Endodermal cell (in vitro differentiated cells): Measurements from ENCODE around the gene CNIH3. TPM values are rescaled to one million over a fixed set of nuclear protein-coding genes. Genes with fewer than 3 reads are reported as not detected.

Experiments
- DNase-seq: peaks from one replicate; pipeline ENCODE4 v3.0.0-alpha.2; 2017
- H3K27ac ChIP-seq: 2 replicates; pipeline ENCODE4 v1.5.1; 2013; ENCODE audit warnings: mild to moderate bottlenecking, low read depth, low read length, moderate library complexity
- H3K27me3 ChIP-seq: 2 replicates; pipeline ENCODE4 v1.6.1; 2013; ENCODE audit warnings: mild to moderate bottlenecking, low read length, moderate library complexity; ENCODE audit not compliant: insufficient read depth, control insufficient read depth, poor library complexity, severe bottlenecking
- H3K36me3 ChIP-seq: 2 replicates; pipeline ENCODE4 v1.7.0; 2013; ENCODE audit warnings: mild to moderate bottlenecking, low read length, moderate library complexity; ENCODE audit not compliant: control insufficient read depth, insufficient read depth
- H3K4me1 ChIP-seq: one replicate; pipeline ENCODE4 v1.7.0; 2013; ENCODE audit warnings: low read length; ENCODE audit not compliant: control insufficient read depth, insufficient read depth
- H3K4me3 ChIP-seq: 2 replicates; pipeline ENCODE4 v1.5.1; 2013; ENCODE audit warnings: mild to moderate bottlenecking, low read length, moderate library complexity
- H3K9ac ChIP-seq: 2 replicates; pipeline ENCODE4 v1.6.1; 2013; ENCODE audit warnings: mild to moderate bottlenecking, low read length, moderate library complexity; ENCODE audit not compliant: poor library complexity, severe bottlenecking; ENCODE audit errors: extremely low read depth
- H3K9me3 ChIP-seq: 2 replicates; pipeline ENCODE4 v1.6.1; 2013; ENCODE audit warnings: mild to moderate bottlenecking, low read length, moderate library complexity; ENCODE audit not compliant: control insufficient read depth
- H3K27ac Mint-ChIP-seq: 2 replicates; pipeline ENCODE4 v1.8.0; 2020; ENCODE audit warnings: mixed read lengths
- H3K27me3 Mint-ChIP-seq: 2 replicates; pipeline ENCODE4 v1.8.0; 2021; ENCODE audit warnings: mild to moderate bottlenecking, mixed read lengths; ENCODE audit not compliant: insufficient read depth
- H3K36me3 Mint-ChIP-seq: 2 replicates; pipeline ENCODE4 v1.8.0; 2020; ENCODE audit warnings: low read depth, mixed read lengths
- H3K4me1 Mint-ChIP-seq: 2 replicates; pipeline ENCODE4 v1.8.0; 2020; ENCODE audit warnings: mixed read lengths
- H3K4me3 Mint-ChIP-seq: 2 replicates; pipeline ENCODE4 v1.8.0; 2020; ENCODE audit warnings: mild to moderate bottlenecking, moderate library complexity, mixed read lengths
- H3K9me3 Mint-ChIP-seq: 2 replicates; pipeline ENCODE4 v1.8.0; 2020; ENCODE audit warnings: mild to moderate bottlenecking, mixed read lengths
- CTCF ChIP-seq: fragments of 200-600 bp; sonication (generic); conservative IDR thresholded peaks from 2 replicates; pipeline ENCODE4 v1.5.0; 2021; ENCODE audit warnings: antibody characterized with exemption, mild to moderate bottlenecking
- WGBS, 2 experiments: methylation state at CpG; one replicate each; pipeline versions ENCODE4 v1.1.5 to v1.1.7; 2013; ENCODE audit warnings: missing lambda C conversion rate in 2 of 2, mixed read lengths in 1 of 2; ENCODE audit not compliant: insufficient coverage in 1 of 2, insufficient read length in 1 of 2; 5-methylcytosine and 5-hydroxymethylcytosine counted together
- total RNA-seq, 2 donors: library from RNA; stranded (reverse); fragmentation: NEBNext Ultra II Directional in 1 of 2; extraction: Animal tissue kit (Norgen Biotek cat#: 25700) in 1 of 2; gene quantifications; 2 replicates in 1 of 2; 3 replicates in 1 of 2; pipeline ENCODE4 v1.2.1, GENCODE V29; 2021

CNIH3 gene
- total RNA-seq, 2 donors from 2014 or later, result 4.5 to 6.6 TPM

GRCh38 chr1:224726441-224727182 lies 110.5 kb downstream of the CNIH3 start:
- H3K4me3 Mint-ChIP-seq, result no peak overlapping the region
- no peaks in the 10 kb centered on the region for H3K9me3 Mint-ChIP-seq
- no peak overlapping the region for H3K27ac Mint-ChIP-seq
- Histone ChIP-seq H3K4me3 (no peak overlapping the region), H3K9ac (no peak overlapping the region), H3K36me3 (no peaks in the 10 kb centered on the region), H3K4me1 (no peaks in the 10 kb centered on the region), H3K27ac (no peak overlapping the region), H3K27me3 (no peaks in the 10 kb centered on the region), H3K9me3 (no peaks in the 10 kb centered on the region)
- no peaks in the 10 kb centered on the region for H3K36me3 Mint-ChIP-seq
- peaks cover 11% of the 10 kb centered on the region for H3K4me1 Mint-ChIP-seq
- peaks cover 2% of the 10 kb centered on the region for H3K27me3 Mint-ChIP-seq
- no peak for DNase-seq
- TF ChIP-seq CTCF, result no peak
- WGBS, 2 experiments, result 90 to 91% methylated on average over 8 to 10 of the region's 10 CpGs

- H3K4me1 Mint-ChIP-seq, result peaks cover 16% of the 10 kb centered on the region
- Histone ChIP-seq H3K27ac (no peak overlapping the region), H3K9ac (no peak overlapping the region), H3K4me1 (no peaks in the 10 kb centered on the region), H3K27me3 (no peaks in the 10 kb centered on the region), H3K9me3 (no peaks in the 10 kb centered on the region), H3K4me3 (no peak overlapping the region), H3K36me3 (no peaks in the 10 kb centered on the region)
- no peaks in the 10 kb centered on the region for H3K36me3 Mint-ChIP-seq
- H3K4me3 Mint-ChIP-seq, result no peak overlapping the region
- H3K27me3 Mint-ChIP-seq, result peaks cover 2% of the 10 kb centered on the region
- TF ChIP-seq CTCF, result no peak
- 93 to 95% methylated on average over 4 to 6 of the region's 6 CpGs for WGBS, 2 experiments
- no peaks in the 10 kb centered on the region for H3K9me3 Mint-ChIP-seq
- no peak overlapping the region for H3K27ac Mint-ChIP-seq
- DNase-seq, result no peak
Observed at GRCh38 chr1:224727351-224728289, 111.5 kb downstream of the CNIH3 start.

GRCh38 chr1:224730540-224730939 lies 114.4 kb downstream of the CNIH3 start:
- Histone ChIP-seq H3K27me3 (no peaks in the 10 kb centered on the region), H3K4me3 (no peak overlapping the region), H3K9me3 (no peaks in the 10 kb centered on the region), H3K9ac (no peak overlapping the region), H3K36me3 (no peaks in the 10 kb centered on the region), H3K27ac (no peak overlapping the region), H3K4me1 (peaks cover 3% of the 10 kb centered on the region)
- no peak for TF ChIP-seq CTCF
- no peak overlapping the region for H3K4me3 Mint-ChIP-seq
- DNase-seq, result no peak
- no peaks in the 10 kb centered on the region for H3K9me3 Mint-ChIP-seq
- no peaks in the 10 kb centered on the region for H3K27me3 Mint-ChIP-seq
- WGBS, 2 experiments, result 83 to 95% methylated on average over 1 of the region's 1 CpG
- no peak overlapping the region for H3K27ac Mint-ChIP-seq
- H3K4me1 Mint-ChIP-seq, result peaks cover 43% of the 10 kb centered on the region
- no peaks in the 10 kb centered on the region for H3K36me3 Mint-ChIP-seq
